H9 (cell line): ENCODE results near the gene KRTAP10-4. TPM values are rescaled to one million over a fixed set of nuclear protein-coding genes. Genes with fewer than 3 reads are reported as not detected.
A peak's percentile ranks its signal among the peaks of the same experiment; 100 is the strongest.

Source experiments
- DNase-seq: peaks from one replicate; pipeline ENCODE4 v3.0.0-alpha.2; 2017
- H2AFZ ChIP-seq: one replicate; pipeline ENCODE4 v1.6.1; 2013; ENCODE audit warnings: mild to moderate bottlenecking, low read length, control low read depth, moderate library complexity
- H2AK5ac ChIP-seq: 2 replicates; pipeline ENCODE4 v1.6.1; 2013; ENCODE audit warnings: low read length, control low read depth, mixed read lengths; ENCODE audit not compliant: insufficient read length
- H2BK120ac ChIP-seq: one replicate; pipeline ENCODE4 v1.6.1; 2013; ENCODE audit warnings: low read depth, mild to moderate bottlenecking, low read length, control low read depth, inconsistent platforms; ENCODE audit not compliant: poor library complexity, severe bottlenecking
- H2BK12ac ChIP-seq: 2 replicates; pipeline ENCODE4 v1.6.1; 2013; ENCODE audit warnings: low read length, control low read depth, mixed read lengths, low read depth; ENCODE audit not compliant: insufficient read length
- H2BK15ac ChIP-seq: 2 replicates; pipeline ENCODE4 v1.6.1; 2013; ENCODE audit warnings: low read depth, low read length, control low read depth
- H2BK20ac ChIP-seq: one replicate; pipeline ENCODE4 v1.6.1; 2013; ENCODE audit warnings: low read depth, mild to moderate bottlenecking, low read length, control low read depth, inconsistent platforms; ENCODE audit not compliant: poor library complexity, severe bottlenecking
- H2BK5ac ChIP-seq: 2 replicates; pipeline ENCODE4 v1.6.1; 2013; ENCODE audit warnings: low read length, control low read depth, mixed read lengths; ENCODE audit not compliant: insufficient read length
- H3K14ac ChIP-seq: 2 replicates; pipeline ENCODE4 v1.6.1; 2013; ENCODE audit warnings: low read length, control low read depth; ENCODE audit not compliant: insufficient read depth
- H3K18ac ChIP-seq: 2 replicates; pipeline ENCODE4 v1.6.1; 2013; ENCODE audit warnings: low read depth, mild to moderate bottlenecking, mixed read lengths, low read length, control low read depth; ENCODE audit not compliant: insufficient read length
- H3K23ac ChIP-seq: 2 replicates; pipeline ENCODE4 v1.6.1; 2013; ENCODE audit warnings: low read length, control low read depth, mixed read lengths, low read depth; ENCODE audit not compliant: insufficient read length
- H3K23me2 ChIP-seq: 2 replicates; pipeline ENCODE4 v1.6.1; 2013; ENCODE audit warnings: low read depth, mild to moderate bottlenecking, mixed read lengths, low read length, control low read depth; ENCODE audit not compliant: insufficient read length, poor library complexity, severe bottlenecking
- H3K27ac ChIP-seq: 2 replicates; pipeline ENCODE4 v1.5.1; 2013; ENCODE audit warnings: low read length, control low read depth, mixed read lengths, low read depth; ENCODE audit not compliant: insufficient read length
- H3K27me3 ChIP-seq: 2 replicates; pipeline ENCODE4 v1.6.1; 2013; ENCODE audit warnings: low read length, control low read depth, inconsistent platforms; ENCODE audit not compliant: insufficient read depth
- H3K4ac ChIP-seq: 2 replicates; pipeline ENCODE4 v1.6.1; 2013; ENCODE audit warnings: low read depth, mild to moderate bottlenecking, control low read depth, inconsistent platforms, low read length, moderate library complexity
- H3K4me1 ChIP-seq: 2 replicates; pipeline ENCODE4 v1.6.1; 2013; ENCODE audit warnings: low read length, control low read depth, inconsistent platforms; ENCODE audit not compliant: insufficient read depth
- H3K4me2 ChIP-seq: 2 replicates; pipeline ENCODE4 v1.6.1; 2013; ENCODE audit warnings: low read length, control low read depth, mixed read lengths; ENCODE audit not compliant: insufficient read length, insufficient read depth
- H3K56ac ChIP-seq: 2 replicates; pipeline ENCODE4 v1.6.1; 2013; ENCODE audit warnings: low read depth, mild to moderate bottlenecking, mixed read lengths, low read length, control low read depth; ENCODE audit not compliant: insufficient read length
- H3K79me1 ChIP-seq: 2 replicates; pipeline ENCODE4 v1.6.1; 2013; ENCODE audit warnings: low read depth, mild to moderate bottlenecking, moderate library complexity, low read length, control low read depth, inconsistent platforms; ENCODE audit not compliant: insufficient read depth, poor library complexity, severe bottlenecking
- H3K79me2 ChIP-seq: 2 replicates; pipeline ENCODE4 v1.6.1; 2013; ENCODE audit warnings: low read length, control low read depth, inconsistent platforms; ENCODE audit not compliant: insufficient read depth
- H3K9ac ChIP-seq: 2 replicates; pipeline ENCODE4 v1.6.1; 2013; ENCODE audit warnings: low read length, control low read depth, mixed read lengths; ENCODE audit not compliant: insufficient read length; ENCODE audit errors: extremely low read depth
- H3K9me3 ChIP-seq: one replicate; pipeline ENCODE4 v1.6.1; 2013; ENCODE audit warnings: low read depth, low read length, inconsistent platforms; ENCODE audit not compliant: control insufficient read depth
- H3T11ph ChIP-seq: one replicate; pipeline ENCODE4 v1.6.1; 2013; ENCODE audit warnings: mild to moderate bottlenecking, low read length, control low read depth, inconsistent platforms
- H4K20me1 ChIP-seq: one replicate; pipeline ENCODE4 v1.6.1; 2013; ENCODE audit not compliant: control insufficient read depth, insufficient read length, insufficient read depth
- H4K5ac ChIP-seq: 2 replicates; pipeline ENCODE4 v1.6.1; 2013; ENCODE audit warnings: low read depth, mild to moderate bottlenecking, mixed read lengths, low read length, control low read depth; ENCODE audit not compliant: insufficient read length
- H4K8ac ChIP-seq: replicated peaks from 2 replicates; pipeline ENCODE4 v1.6.1; 2013; ENCODE audit warnings: low read length, control low read depth, mixed read lengths, low read depth; ENCODE audit not compliant: insufficient read length
- H4K91ac ChIP-seq: 2 replicates; pipeline ENCODE4 v1.6.1; 2013; ENCODE audit warnings: low read depth, mild to moderate bottlenecking, moderate library complexity, mixed read lengths, low read length, control low read depth; ENCODE audit not compliant: insufficient read length
- H3K27ac Mint-ChIP-seq, 3 experiments: 2 replicates in 2 of 3; 3 replicates in 1 of 3; pipeline ENCODE4 v1.8.0; 2020 to 2021; ENCODE audit warnings: mixed read lengths in 3 of 3, mild to moderate bottlenecking in 1 of 3, moderate library complexity in 1 of 3
- H3K27me3 Mint-ChIP-seq: 2 replicates; pipeline ENCODE4 v1.8.0; 2021; ENCODE audit warnings: low read depth, mild to moderate bottlenecking, moderate library complexity, mixed read lengths
- H3K36me3 Mint-ChIP-seq, 3 experiments: 2 replicates in 2 of 3; 3 replicates in 1 of 3; pipeline ENCODE4 v1.8.0; 2020 to 2021; ENCODE audit warnings: low read depth in 3 of 3, mixed read lengths in 3 of 3; ENCODE audit not compliant: insufficient read depth in 1 of 3
- H3K4me1 Mint-ChIP-seq, 2 experiments: 2 replicates each; pipeline ENCODE4 v1.8.0; 2020; ENCODE audit warnings: mixed read lengths in 2 of 2
- H3K4me3 Mint-ChIP-seq, 2 experiments: 2 replicates in 1 of 2; 3 replicates in 1 of 2; pipeline ENCODE4 v1.8.0; 2020 to 2021; ENCODE audit warnings: mild to moderate bottlenecking in 2 of 2, mixed read lengths in 2 of 2, moderate library complexity in 1 of 2
- H3K9me3 Mint-ChIP-seq, 2 experiments: 2 replicates in 1 of 2; 3 replicates in 1 of 2; pipeline ENCODE4 v1.8.0; 2020; ENCODE audit warnings: mild to moderate bottlenecking in 2 of 2, mixed read lengths in 2 of 2, moderate library complexity in 1 of 2
- WGBS: extraction: QIAGEN DNeasy Blood & Tissue Kit; methylation state at CpG from one replicate; pipeline ENCODE4 v1.1.7; 2013; ENCODE audit warnings: missing lambda C conversion rate, low lambda C conversion rate, mixed read lengths; ENCODE audit not compliant: insufficient read length; ENCODE audit errors: extremely low coverage; 5-methylcytosine and 5-hydroxymethylcytosine counted together
- total RNA-seq: library from RNA; stranded (reverse); gene quantifications from 2 replicates; pipeline ENCODE4 v1.2.1, GENCODE V29; 2021
- TF ChIP-seq, protein P1 (sequence below): fragments of 200-600 bp; sonication (generic); conservative IDR thresholded peaks from 3 replicates; pipeline ENCODE4 v1.8.0; 2021; ENCODE audit warnings: antibody characterized with exemption, mild to moderate bottlenecking

Gene KRTAP10-4
- total RNA-seq, 1 experiment from 2014 or later = not detected

DNA sequence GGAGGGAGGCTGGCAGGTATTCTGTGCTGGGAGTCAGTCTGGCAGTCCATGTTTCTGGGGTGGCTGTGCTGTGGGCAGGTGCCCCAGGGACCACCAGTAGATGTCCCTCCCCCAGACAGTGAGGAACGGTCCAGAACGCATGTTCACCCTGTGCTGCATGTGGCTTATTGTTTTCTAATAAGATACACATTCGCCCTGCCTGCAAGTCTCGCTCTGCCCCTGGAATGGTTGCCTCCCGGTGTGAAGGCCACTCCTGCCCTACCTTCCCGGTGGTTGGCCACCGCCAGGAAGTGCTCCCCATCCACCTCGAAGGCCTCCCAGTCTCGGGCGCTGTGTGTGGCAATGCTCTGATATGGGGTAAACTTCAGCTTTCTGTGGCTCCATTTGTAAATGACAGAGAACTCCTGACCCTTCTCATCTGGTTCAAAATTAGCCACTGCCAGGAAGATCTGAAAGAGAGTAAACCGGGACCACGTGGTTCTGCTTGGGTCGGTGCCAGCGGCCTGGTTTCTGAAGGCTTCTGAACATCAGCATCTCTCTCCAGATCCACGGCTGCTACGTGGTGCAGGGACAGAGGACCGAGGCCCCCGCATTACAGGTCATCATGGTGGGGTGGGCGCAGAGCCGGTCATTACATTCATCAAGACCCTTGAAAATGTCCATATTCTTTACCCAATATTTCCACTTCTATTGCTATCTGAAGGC is 48.0 kb upstream of the KRTAP10-4 start:
- Histone ChIP-seq H3K4me1 (no peaks in the 10 kb centered on the region), H3K9me3 (no peaks in the 10 kb centered on the region), H2BK12ac (no peak overlapping the region), H3K56ac (no peak overlapping the region), H4K5ac (no peak overlapping the region), H3K23ac (no peak overlapping the region), H4K20me1 (no peaks in the 10 kb centered on the region), H3K14ac (no peak overlapping the region), H3K79me1 (no peaks in the 10 kb centered on the region), H4K8ac (no peak overlapping the region), H2BK15ac (no peak overlapping the region), H3K9ac (no peak overlapping the region), H3K27me3 (no peaks in the 10 kb centered on the region), H3K23me2 (no peaks in the 10 kb centered on the region), H2AK5ac (no peak overlapping the region), H2BK20ac (no peak overlapping the region), H2BK5ac (no peak overlapping the region), H3K18ac (no peak overlapping the region), H3K4ac (no peak overlapping the region), H2AFZ (no peak overlapping the region), H3K27ac (no peak overlapping the region), H4K91ac (no peak overlapping the region), H3K4me2 (no peak overlapping the region), H3K79me2 (no peaks in the 10 kb centered on the region), H2BK120ac (no peak overlapping the region), H3T11ph (no peak overlapping the region)
- Mint-ChIP-seq H3K27ac (no peak overlapping the region), H3K9me3 (no peaks in the 10 kb centered on the region), H3K4me3 (no peak overlapping the region), H3K36me3 (no peaks in the 10 kb centered on the region), H3K27me3 (peaks cover 7% of the 10 kb centered on the region), H3K4me1 (0 out of 4 replicates have a peak, but pooled peaks cover 0 to under 1% of the 10 kb centered on the region in 2 experiments)
- TF ChIP-seq, protein P1, sequence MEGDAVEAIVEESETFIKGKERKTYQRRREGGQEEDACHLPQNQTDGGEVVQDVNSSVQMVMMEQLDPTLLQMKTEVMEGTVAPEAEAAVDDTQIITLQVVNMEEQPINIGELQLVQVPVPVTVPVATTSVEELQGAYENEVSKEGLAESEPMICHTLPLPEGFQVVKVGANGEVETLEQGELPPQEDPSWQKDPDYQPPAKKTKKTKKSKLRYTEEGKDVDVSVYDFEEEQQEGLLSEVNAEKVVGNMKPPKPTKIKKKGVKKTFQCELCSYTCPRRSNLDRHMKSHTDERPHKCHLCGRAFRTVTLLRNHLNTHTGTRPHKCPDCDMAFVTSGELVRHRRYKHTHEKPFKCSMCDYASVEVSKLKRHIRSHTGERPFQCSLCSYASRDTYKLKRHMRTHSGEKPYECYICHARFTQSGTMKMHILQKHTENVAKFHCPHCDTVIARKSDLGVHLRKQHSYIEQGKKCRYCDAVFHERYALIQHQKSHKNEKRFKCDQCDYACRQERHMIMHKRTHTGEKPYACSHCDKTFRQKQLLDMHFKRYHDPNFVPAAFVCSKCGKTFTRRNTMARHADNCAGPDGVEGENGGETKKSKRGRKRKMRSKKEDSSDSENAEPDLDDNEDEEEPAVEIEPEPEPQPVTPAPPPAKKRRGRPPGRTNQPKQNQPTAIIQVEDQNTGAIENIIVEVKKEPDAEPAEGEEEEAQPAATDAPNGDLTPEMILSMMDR = no peak
- no CpG with 5 or more reads among the region's 20 CpGs for WGBS
- peak; percentile 27 for DNase-seq
